Ovary (tissue), 9 donors: Measurements from ENCODE around the gene LACTB. TPM values are rescaled to one million over a fixed set of nuclear protein-coding genes. Genes with fewer than 3 reads are reported as not detected.
A peak's percentile ranks its signal among the peaks of the same experiment; 100 is the strongest.

Experiments used
- DNase-seq, 5 donors: peaks; one replicate each; pipeline ENCODE4 v3.0.0-alpha.2; 2019 to 2020
- H3K27ac ChIP-seq, 2 donors: fragments of 200-600 bp; one replicate each; pipeline versions ENCODE4 v1.5.1 to v1.8.0; 2019 to 2022
- H3K27me3 ChIP-seq: fragments of 200-600 bp; one replicate; pipeline ENCODE4 v1.8.0; 2022
- H3K36me3 ChIP-seq: fragments of 200-600 bp; sonication (generic); one replicate; pipeline ENCODE4 v1.5.1; 2019
- H3K4me1 ChIP-seq: one replicate; pipeline ENCODE4 v1.8.1; 2013; ENCODE audit warnings: mild to moderate bottlenecking, moderate library complexity; ENCODE audit not compliant: insufficient read depth
- H3K4me3 ChIP-seq: fragments of 200-600 bp; sonication (generic); one replicate; pipeline ENCODE4 v1.5.1; 2017
- H3K9me3 ChIP-seq, 2 donors: fragments of 200-600 bp in 1 of 2; sonication (generic) in 1 of 2; one replicate each; pipeline versions ENCODE4 v1.5.1 to v1.8.1; 2013 to 2019; ENCODE audit warnings: mild to moderate bottlenecking in 1 of 2, moderate library complexity in 1 of 2
- EP300 ChIP-seq: sonication (generic); formaldehyde crosslinking; IDR thresholded peaks from one replicate; pipeline ENCODE4 v1.6.1; 2017; ENCODE audit warnings: antibody characterized with exemption
- POLR2A ChIP-seq: fragments of 450-650 bp; IDR thresholded peaks from one replicate; pipeline ENCODE4 v1.6.1; 2017; ENCODE audit warnings: antibody characterized with exemption, mild to moderate bottlenecking, moderate library complexity
- WGBS, 3 donors: extraction: QIAGEN DNeasy Blood & Tissue Kit in 1 of 3; methylation state at CpG; one replicate each; pipeline versions ENCODE4 v1.1.5 to v1.1.7; 2013 to 2017; 5-methylcytosine and 5-hydroxymethylcytosine counted together
- intact Hi-C, 4 donors: fragments of 100-400 bp; cut with DNase I; formaldehyde crosslinking; loops; one replicate each; pipeline versions ENCODE4 v1.11.0 to v1.15.1; 2022 to 2023
- polyA plus RNA-seq, 2 donors: library from polyadenylated mRNA; stranded (reverse); fragments of 200-250 nt in 1 of 2; fragments of 350-450 nt in 1 of 2; fragmentation: Illumina TruSeq in 1 of 2; extraction: RNeasy Lipid Tissue Mini Kit (QIAGEN cat#74804) in 1 of 2; gene quantifications; one replicate each; pipeline ENCODE4 v1.2.3, GENCODE V29; 2013 to 2014
- total RNA-seq, 7 donors: library from RNA; depleted of rRNA in 2 of 7; stranded (reverse); fragments of >200 nt in 2 of 7; fragmentation: NEBNext Ultra II Directional in 3 of 7; extraction: Animal tissue kit (Norgen Biotek cat#: 25700) in 3 of 7; gene quantifications; one replicate each; pipeline versions ENCODE4 v1.1.0 to v1.2.4, GENCODE V29; 2016 to 2023
- TF ChIP-seq, protein P1 (sequence below), 3 donors: fragments of 450-650 bp in 2 of 3; fragments of 200-600 bp in 1 of 3; IDR thresholded peaks; one replicate each; pipeline versions ENCODE4 v1.5.1 to v1.8.0; 2016 to 2022; ENCODE audit warnings: antibody characterized with exemption in 3 of 3, mild to moderate bottlenecking in 1 of 3
- donor health status: DM: no; HTN: no; CAD: no; lungs with moderate emphysema.
- donor health status: DM: no; HTN: no; CAD: no.
- donor health status: Bipolar disorder and iron deficiency.
- donor health status: DM: yes; HTN: yes; CAD: no.
- donor health status: DM: no; HTN: no; CAD: no.
- donor health status: DM: yes; HTN: yes; CAD: no.

The LACTB gene
- total and polyA plus RNA-seq, 9 donors: 7.5 to 27.9 (median 10.4) TPM

DNA sequence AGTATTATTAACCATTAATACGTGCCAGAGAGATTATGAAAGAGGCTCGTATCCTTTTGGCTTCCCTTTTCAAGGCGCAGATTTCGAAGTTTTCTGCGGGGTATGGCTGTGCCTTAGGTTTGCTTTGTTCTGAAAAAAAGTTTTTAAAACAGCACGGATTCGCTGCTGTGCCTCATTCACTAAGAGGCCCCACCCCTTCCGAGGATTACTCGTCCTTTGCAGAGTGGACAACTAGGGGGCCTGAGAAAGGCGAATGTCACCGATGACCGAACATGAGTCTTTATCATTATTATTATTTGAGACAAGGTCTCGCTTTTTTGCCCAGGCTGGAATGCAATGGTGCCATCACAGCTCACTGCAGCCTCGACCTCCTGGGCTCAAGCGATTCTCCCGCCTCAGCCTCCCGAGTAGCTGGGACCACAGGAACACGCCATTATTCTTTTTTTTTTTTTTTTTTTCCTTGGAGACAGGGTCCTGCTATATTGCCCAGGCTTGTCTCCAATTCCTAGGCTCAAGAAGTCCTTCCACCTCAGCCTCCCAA lies 36.3 kb downstream of the LACTB start:
- intact Hi-C loops: loop anchor here in 2 of 4 donors (10.0 kb wide), 3 partner anchors 113 to 247 kb away; partner anchors contain the start of genes APH1B (in 1 of the 2) and TPM1 (in 1 of the 2)
- Histone ChIP-seq H3K27ac (peak overlapping the region; percentile 37 to 96), H3K4me3 (peak overlapping the region; percentile 97), H3K4me1 (peaks cover 2% of the 10 kb centered on the region), H3K36me3 (no peaks in the 10 kb centered on the region), H3K9me3 (no peaks in the 10 kb centered on the region), H3K27me3 (no peaks in the 10 kb centered on the region)
- TF ChIP-seq, protein P1, sequence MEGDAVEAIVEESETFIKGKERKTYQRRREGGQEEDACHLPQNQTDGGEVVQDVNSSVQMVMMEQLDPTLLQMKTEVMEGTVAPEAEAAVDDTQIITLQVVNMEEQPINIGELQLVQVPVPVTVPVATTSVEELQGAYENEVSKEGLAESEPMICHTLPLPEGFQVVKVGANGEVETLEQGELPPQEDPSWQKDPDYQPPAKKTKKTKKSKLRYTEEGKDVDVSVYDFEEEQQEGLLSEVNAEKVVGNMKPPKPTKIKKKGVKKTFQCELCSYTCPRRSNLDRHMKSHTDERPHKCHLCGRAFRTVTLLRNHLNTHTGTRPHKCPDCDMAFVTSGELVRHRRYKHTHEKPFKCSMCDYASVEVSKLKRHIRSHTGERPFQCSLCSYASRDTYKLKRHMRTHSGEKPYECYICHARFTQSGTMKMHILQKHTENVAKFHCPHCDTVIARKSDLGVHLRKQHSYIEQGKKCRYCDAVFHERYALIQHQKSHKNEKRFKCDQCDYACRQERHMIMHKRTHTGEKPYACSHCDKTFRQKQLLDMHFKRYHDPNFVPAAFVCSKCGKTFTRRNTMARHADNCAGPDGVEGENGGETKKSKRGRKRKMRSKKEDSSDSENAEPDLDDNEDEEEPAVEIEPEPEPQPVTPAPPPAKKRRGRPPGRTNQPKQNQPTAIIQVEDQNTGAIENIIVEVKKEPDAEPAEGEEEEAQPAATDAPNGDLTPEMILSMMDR (IDR thresholded peaks at IDR 0.05): no peak
- TF ChIP-seq EP300: no peak
- TF ChIP-seq POLR2A: no peak
- DNase-seq: peak; percentile 48 to 63 (median 52)
- WGBS, 3 donors: 1 to 2% (median 2%) methylated on average over 18 of the region's 18 CpGs

DNA sequence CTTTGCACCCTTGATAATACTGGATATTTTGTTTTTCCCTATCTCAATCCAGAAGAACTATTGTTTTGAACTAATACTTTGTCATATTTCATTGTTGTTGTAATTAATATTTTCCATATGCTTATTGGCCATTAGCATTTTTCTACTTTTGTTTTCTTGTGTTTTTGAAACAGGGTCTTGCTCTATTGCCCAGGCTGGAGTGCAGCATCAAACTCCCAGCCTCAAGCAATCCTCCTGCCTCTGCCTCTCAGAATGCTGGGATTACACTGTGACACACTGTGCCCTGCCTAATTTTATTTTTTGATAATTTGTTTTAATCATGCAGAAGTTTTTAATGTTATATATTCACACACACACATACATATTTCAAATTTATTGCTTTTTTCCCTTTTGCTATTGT lies 39.0 kb downstream of the LACTB start:
- TF ChIP-seq, protein P1 (IDR thresholded peaks at IDR 0.05): no peak
- TF ChIP-seq POLR2A (no peak), EP300 (no peak)
- intact Hi-C loops: loop anchor here in 1 of 4 donors (10.0 kb wide), 1 partner anchor 234 kb away; no protein-coding TSS in a partner anchor
- H3K4me1 ChIP-seq: no peaks in the 10 kb centered on the region
- no peak overlapping the region for H3K27ac ChIP-seq
- no peaks in the 10 kb centered on the region for H3K36me3 ChIP-seq
- no peaks in the 10 kb centered on the region for H3K27me3 ChIP-seq
- DNase-seq: no peak
- no peaks in the 10 kb centered on the region for H3K9me3 ChIP-seq
- no peak overlapping the region for H3K4me3 ChIP-seq

GRCh38 chr15:63163217-63163616 lies 41.6 kb downstream of the LACTB start:
- Histone ChIP-seq H3K4me3 (no peak overlapping the region), H3K9me3 (no peaks in the 10 kb centered on the region), H3K27ac (no peak overlapping the region), H3K36me3 (no peaks in the 10 kb centered on the region), H3K4me1 (no peaks in the 10 kb centered on the region), H3K27me3 (no peaks in the 10 kb centered on the region)
- intact Hi-C loops: loop anchor here in 1 of 4 donors (10.0 kb wide), 1 partner anchor 232 kb away; no protein-coding TSS in a partner anchor
- TF ChIP-seq EP300 (no peak), POLR2A (no peak)
- TF ChIP-seq, protein P1 (IDR thresholded peaks at IDR 0.05): no peak
- no peak for DNase-seq
- 90 to 91% (median 90%) methylated on average over 4 of the region's 4 CpGs for WGBS, 3 donors

DNA sequence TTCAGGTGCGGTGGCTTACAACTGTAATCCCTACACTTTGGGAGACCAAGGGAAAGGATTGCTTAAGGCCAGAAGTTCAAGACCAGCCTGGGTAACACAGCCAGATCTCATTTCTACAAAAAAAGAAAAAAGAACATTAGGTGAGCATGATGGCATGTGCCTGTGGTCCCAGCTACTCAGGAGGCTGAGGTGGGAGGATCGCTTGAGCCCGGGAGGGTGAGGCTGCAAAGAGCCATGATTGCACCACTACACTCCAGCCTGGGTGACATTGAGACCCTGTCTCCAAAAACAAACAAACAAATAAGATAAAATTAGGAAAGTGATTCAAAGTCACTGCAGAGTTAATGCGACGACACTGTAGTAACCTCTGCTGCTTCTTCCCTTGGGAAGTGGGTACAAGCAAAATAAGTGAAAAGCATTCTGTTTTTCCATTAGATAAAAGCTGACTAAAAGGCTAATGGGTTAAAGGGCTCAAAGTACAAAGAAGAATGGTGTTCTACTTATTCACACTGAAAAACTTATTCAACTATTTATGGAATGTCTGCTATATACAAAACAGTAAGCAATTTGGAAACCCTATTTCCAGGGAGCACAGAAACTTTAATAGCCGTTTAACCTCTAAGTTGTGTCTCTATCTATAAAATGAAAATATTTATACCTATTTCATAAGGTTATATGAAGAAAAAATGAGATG lies 43.7 kb downstream of the LACTB start:
- Histone ChIP-seq H3K27ac (no peak overlapping the region), H3K27me3 (no peaks in the 10 kb centered on the region), H3K36me3 (no peaks in the 10 kb centered on the region), H3K4me1 (no peaks in the 10 kb centered on the region), H3K4me3 (no peak overlapping the region), H3K9me3 (no peaks in the 10 kb centered on the region)
- intact Hi-C loops: loop anchor here in 1 of 4 donors (10.0 kb wide), 1 partner anchor 229 kb away; no protein-coding TSS in a partner anchor
- WGBS, 3 donors: 57 to 66% (median 59%) methylated on average over 6 of the region's 6 CpGs
- no peak for TF ChIP-seq POLR2A
- DNase-seq: no peak

DNA sequence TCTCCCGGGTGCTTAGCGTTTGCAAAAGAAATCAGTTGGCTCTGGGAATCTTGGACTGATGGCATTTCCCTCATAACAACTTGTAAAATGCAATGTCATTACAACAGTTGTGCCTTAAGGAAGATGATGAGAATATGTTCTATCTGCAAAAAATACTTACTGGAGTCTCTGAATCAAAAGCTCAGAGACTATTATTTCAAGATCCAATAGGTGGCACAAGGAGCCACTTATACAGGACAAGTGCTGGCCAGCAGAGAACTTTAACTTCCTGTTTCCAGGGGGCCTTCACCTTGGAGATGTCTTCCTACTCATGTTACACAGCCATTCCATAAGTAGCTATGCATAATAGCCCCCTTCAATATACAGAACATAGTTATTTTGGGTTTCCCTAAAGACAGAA lies 44.6 kb downstream of the LACTB start:
- Histone ChIP-seq H3K36me3 (no peaks in the 10 kb centered on the region), H3K27me3 (no peaks in the 10 kb centered on the region), H3K4me1 (no peaks in the 10 kb centered on the region), H3K9me3 (no peaks in the 10 kb centered on the region), H3K4me3 (no peak overlapping the region), H3K27ac (no peak overlapping the region)
- WGBS, 3 donors: 54 to 74% (median 57%) methylated on average over 2 of the region's 2 CpGs
- intact Hi-C loops: loop anchor here in 1 of 4 donors (10.0 kb wide), 1 partner anchor 229 kb away; no protein-coding TSS in a partner anchor
- no peak for DNase-seq
- TF ChIP-seq EP300 (no peak), POLR2A (no peak)
- TF ChIP-seq, protein P1 (IDR thresholded peaks at IDR 0.05): no peak
